Activated CD8-positive, alpha-beta memory T cell treated with anti-CD3 and anti-CD28 coated beads, Interleukin-2, amount 50 U/mL, for 24 hours (primary cell): ENCODE results near the gene DCP2.

Experiments
- DNase-seq: peaks from one replicate; pipeline ENCODE4 v3.0.0-alpha.2; 2020; ENCODE audit errors: extremely low read depth

Gene DCP2

DNA sequence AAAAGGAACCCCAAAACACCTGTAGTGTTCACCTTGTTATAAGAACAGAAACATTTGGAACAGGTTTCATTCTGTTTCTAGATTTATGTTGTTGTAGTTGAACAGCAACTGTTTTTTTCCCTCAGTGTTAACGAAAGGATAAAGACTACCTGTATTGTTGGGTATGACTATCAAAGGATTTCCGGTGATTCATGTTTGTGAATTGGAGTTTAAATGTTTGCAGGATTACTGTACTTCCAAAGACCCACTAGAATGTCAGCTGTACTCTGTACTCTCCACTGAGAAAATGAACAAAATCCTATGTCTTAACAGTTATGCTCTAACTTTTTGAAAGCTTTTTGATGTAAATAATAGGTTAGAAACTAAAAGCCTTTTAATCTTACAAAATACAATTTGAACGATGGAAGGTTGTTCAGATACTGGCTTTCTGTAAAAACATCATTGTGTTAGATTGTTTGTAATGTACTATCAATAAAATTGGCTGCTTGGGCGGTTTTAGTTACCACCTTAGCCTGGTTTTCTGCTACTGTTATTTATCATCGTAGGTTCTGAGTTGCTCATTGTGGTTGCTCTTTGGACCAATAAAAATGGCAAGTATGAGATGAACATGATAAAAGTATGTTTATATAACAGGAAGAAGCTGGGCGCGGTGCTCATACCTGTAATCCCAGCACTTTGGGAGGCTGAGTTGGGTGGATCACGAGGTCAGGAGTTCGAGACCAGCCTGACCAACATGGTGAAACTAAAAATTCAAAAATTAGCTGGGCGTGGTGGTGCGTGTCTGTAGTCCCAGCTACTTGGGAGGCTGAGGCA is 44.1 kb downstream of the DCP2 start:
- DNase-seq = no peak

DNA sequence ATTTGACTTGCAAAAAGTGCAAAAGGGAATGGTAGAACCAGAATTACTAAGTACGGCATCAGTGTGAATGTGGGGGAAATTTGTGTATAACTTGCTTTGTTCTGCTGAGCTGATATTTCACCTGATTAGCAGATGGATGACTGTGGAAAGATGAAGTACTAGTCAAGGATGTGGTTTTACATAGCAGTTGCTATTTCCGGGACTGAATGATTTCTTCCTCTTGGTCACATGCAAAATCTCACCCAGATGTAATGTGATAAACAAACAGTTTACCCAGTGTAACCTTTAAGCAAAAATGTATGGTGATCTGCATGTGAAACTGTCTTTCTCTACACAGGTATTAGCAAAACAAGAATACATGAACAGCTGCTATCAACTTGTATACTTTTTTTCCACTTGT is 46.1 kb downstream of the DCP2 start:
- no peak for DNase-seq

DNA sequence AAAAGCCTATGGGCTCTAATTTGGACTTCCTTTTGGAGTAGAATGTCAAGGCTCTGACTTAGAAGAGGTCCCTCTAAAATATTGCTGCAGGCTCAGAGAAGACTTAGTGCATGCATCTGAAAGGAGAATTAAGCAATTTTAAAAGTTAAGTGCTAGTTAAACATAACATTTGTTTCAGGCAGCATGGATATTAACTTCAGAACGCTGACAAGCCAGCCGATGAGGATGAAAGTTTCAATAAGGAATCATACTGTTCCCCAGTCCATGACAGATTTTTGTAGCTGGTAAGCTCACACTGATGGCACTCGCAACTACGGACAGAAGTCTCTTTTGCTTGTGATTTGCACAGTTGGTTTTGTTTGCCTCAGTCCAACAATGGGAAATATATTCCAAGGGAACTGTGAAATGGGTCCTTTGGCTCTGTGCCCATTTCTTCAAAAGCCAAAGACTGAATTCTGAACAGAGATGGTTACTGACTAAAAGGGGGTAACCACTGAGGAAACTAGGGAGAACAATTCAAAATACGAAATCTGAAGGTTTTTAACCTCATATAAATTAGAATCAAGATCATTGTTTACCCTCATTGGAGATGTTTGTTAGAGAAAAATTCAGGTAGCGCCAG is 47.6 kb downstream of the DCP2 start:
- DNase-seq = no peak

DNA sequence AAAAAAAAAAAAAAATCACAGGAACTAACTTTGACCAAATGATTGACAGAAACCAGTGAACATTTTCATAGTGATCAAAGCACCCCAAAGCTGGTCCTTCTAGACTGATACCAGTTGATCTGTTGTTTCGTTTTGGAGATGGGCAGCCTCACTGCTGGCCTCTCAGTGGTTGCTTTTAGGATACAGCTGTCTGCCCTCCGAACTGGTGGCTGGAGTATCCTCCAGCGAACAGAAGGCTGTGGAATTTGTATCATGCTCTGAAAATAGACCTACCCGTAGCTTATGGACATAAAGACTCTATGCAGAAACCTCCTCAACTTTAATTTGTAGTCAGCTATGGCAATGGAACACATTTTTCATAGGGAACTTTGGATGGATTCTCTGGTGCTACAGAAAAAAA is 49.0 kb downstream of the DCP2 start:
- no peak for DNase-seq

DNA sequence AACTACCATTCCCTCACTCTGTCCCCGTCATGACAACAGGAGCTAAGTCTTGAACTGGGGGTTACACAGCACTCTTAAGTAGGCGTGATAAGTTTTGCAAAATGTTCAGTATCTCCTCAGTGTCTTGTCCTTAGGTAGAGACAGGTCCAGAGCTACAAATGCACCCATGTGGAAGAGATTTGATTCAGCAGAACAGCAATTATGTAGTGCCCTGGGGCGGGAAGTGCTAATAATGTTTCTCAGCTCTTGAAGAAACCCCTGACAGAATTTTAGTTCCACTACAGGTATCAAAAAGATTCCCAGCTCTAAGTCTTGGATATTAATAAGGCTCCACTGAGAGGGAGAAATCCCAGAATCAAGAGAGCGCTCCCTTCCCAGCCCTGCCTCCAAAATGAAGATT is 49.6 kb downstream of the DCP2 start:
- DNase-seq = no peak

DNA sequence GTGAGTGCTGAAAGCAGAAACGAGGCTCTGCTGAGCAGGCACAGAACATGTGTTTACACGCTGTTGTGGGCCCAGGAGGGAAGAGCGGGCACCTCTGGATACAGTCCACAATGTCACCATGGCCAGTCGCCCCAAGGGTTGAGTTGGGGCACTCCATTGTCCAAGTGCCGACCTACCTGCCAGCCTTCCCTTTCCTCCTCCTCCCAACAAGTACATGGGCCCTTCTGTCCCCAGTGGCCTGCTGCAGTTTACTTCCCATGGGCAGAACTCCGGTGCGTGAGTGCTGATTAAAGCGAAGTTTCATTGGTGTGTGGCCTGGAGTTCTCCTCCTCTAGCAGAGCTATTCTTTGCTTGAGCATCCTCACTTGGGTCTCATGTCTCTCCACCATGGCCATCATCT is 50.4 kb downstream of the DCP2 start:
- DNase-seq = no peak

DNA sequence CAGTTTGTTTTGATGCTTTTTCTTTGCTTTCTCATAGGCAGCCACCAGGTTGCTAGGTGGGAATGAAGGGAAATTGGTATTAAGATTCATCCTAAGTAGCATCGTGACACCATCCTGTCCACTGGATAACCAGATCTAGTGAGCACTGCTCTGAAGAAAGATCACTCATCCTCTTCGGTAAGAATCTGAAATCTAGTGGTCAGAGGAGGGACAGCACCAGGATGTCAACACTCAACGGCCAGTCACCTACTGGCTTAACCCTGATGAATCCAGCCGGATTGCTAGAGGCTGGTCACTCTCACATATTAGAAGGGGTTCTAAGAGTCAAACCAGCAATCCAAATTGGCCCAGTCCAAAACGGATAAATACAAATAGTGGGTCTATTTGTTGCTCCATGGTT is 50.8 kb downstream of the DCP2 start:
- DNase-seq = no peak

DNA sequence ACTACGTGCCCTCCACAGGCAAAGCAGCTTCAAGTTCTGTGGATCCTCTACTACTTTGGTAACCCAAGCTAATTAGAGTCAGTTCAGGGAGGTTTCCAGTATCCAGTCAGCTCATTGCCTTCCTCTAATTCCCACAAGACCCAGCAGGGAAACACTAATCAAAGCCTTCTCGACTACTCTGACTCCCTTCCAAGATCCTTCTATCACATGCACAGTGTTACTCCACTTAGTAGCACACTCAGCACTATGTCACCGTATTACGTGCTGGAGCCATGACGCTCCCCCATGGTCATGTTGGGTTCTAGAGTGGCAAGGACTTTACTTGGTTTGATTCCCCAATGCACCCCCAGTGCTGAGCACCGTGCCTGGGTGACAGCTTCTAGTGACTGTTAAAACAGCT is 53.0 kb downstream of the DCP2 start:
- no peak for DNase-seq

DNA sequence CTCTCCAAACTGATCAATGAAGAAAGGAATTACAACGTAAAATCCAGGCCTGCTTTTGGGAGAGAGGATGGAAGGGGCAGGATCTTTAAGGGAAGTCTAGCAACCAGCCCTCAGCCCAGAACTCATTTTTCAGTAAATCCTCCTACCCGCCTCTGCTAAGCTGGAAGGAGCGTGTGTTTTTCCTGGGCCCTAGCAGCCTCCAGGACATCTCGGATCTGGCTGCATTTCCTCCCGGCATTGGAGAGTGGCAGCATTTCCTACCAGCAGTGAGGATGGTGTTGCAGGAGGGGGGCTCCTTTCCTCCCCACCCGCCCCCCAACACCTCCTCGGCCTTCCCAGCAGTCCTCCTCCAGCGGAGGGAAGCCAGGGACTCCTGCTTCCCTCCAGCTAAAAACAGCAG is 54.5 kb downstream of the DCP2 start:
- DNase-seq = no peak

DNA sequence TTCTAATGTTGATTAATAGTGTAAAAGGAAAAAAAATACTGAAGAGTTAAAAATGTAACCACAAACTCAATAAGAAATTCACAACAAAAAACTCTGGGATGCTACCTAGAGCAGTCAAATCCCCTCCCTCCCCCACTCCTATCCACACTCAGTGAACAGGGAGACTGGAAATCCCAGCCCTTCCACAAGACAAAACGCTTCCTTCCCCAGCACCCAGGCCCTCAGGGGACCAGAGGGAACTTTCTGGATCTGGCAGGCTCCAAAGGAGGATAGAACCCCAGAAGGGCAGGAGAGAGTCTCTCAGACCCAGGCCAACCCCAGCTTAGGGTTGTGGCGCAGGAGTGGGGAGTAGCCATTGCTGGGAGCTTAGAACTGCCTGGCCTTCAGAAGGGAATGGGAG is 55.0 kb downstream of the DCP2 start:
- DNase-seq = no peak

DNA sequence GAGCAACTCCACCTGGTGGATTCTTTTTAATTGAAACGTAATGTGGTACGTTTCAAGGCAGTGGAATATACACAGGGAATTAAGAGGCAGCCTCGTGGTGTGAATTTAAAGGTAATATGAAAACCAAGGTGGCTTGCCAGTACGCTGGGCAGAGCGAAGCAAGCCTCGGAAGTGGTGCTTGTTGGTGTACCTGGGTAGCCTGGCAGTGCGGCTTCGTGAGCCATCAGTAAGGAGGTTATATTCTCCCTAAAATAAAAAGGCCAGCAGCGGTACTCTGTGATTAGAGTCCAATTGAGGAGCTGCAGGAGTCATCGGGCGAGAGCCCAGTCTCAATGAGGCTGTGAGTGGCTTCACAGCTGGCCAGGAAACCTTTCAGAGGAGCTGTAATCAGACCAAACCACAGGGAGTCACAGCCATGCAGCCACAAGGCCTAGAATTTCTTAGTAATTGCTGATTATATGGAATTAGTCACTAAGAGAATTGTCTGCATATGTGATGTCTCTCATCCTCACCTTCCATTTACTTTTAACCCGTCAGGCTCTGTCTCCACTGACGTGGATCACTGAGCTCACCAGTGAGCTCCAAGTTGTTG is 57.7 kb downstream of the DCP2 start:
- DNase-seq = no peak

DNA sequence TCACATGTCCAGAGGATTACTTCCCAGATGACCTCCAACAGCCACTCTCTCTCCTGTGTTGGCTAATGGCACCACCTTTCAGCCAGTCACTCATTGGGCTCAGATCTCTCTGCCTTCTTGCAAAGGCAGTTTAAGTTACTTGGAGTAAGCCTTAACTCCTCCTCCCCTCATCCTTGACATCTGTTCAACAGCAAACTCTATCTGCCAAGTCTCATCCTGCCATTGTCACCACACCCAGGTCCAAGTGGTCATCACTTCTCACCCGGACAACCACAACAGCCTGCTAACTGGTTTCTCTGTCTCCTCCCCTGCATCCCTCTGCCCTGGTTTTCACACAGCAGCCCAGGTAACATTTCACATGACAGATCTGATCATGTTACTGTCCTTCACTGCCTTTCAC is 58.5 kb downstream of the DCP2 start:
- no peak for DNase-seq

DNA sequence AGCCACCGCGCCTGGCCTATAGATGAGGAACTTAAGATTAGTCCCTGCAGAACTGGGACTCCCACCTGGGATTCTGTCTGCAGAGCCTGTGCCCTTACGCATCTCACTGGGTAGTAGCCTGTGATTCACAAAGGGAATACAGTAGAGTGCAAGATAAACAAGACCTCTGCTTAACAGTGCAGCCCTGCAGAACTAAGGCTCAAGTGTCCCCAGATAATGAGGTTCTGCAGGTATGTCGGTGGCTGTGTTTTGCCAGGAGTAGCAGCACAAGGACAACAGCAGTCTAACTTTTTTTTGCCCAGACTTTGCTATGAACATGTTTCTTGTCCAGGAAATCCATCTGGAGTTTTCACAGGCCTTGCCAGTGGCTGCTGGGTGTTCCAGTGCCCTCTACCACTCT is 59.7 kb downstream of the DCP2 start:
- no peak for DNase-seq

DNA sequence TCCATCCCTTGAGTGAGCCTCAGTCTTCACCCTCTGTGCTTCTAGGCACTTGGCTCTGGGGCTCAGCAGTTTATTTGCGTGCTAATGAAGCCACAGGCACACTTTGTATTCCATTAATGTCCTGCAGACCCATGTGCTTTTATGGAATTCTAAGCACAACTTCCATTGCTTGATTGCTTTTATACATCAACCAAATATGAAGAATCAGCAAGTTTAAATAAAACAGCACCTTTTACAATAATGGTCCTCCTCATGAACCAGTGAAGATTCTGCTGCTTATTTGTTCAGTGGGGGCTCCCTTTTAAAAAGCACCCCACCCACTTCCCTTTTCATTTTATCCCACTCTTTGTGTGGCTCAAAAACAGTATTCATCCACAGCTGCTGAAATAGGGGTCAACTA is 60.2 kb downstream of the DCP2 start:
- no peak for DNase-seq

DNA sequence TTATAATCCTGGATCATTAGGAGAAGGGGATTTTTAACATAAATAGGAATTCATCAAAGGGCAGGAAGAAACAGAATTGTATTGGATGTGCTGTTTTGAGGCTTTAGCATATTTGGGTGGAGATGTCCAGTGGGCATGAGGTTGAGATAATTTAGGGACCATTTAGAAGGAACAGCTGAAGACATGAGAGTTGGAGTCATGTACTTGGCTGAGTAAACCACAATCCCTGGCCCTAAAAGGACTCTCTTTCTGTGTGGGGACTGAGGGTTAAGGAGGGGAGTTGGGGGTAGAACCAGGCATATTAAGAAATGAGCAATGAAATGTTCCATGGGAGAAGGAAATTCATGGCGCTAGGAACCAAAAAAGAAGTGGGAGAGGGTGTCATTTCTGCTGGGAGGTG is 61.5 kb downstream of the DCP2 start:
- DNase-seq = no peak

DNA sequence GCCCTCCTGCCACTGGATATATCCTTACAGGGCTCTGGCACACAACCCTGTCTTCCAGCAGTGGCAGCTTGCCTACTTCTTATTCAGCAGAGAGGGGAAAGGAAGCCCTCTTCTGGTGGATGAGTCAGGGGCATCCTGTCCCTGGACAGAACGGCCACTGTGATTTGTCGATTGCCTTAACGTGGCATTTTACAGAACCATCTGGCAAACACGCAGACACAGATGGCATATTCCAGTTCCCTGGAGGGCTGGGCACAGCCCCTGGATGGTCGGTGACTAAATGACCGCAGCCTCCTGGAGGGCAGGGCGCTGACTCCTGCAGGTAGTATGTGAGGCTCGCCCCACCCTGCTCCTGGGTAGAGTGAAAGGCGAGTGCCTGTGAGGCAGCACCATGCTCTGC is 62.1 kb downstream of the DCP2 start:
- no peak for DNase-seq

DNA sequence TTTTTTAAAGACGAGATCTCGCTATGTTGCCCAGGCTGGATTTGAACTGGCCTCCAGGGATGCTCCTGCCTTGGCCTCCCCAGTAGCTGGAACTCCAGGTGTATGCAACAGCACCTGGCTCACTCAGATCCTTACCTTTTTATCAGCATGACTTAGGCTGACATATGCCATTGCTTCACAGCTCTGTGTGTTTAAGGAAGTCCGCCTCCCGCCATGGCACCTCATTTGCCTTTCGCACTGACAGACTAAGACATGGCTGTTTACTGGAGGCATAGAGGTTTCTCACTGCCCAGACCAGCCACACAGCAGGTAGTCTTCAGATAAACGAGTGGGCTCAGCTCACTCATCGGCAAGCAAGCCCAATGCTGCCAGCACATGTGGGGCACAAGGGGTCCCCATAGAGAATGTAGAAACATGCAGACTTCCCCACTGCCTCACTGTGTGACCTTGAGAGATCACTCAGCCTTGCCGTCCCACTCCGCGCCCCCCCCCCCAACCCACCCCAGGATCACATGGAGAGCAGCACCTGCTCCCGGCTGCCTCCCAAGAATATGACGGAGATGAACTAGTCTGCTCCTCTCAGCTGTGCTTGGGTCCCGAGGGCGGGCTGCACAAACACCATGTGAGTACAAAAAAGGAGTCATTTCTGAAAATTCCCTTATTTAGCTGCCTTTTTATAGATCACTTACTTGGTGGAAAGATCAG is 62.8 kb downstream of the DCP2 start:
- DNase-seq = no peak

DNA sequence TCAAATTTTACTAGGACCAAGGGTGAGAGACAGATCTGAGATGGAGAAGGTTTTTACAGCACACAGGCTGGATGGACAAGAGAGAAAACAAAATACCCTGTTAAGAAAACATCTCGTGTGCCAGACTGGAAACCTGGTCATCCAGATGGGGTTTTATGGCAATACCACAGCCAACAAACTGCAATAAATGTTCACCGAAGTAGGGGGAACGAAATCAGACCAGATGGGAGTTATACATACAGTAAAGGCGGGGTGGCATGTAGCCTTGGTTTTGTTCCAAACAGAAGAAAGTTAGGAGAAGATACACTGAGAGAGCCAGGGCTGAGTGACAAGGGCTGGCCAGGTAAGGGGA is 63.3 kb downstream of the DCP2 start:
- DNase-seq = no peak

DNA sequence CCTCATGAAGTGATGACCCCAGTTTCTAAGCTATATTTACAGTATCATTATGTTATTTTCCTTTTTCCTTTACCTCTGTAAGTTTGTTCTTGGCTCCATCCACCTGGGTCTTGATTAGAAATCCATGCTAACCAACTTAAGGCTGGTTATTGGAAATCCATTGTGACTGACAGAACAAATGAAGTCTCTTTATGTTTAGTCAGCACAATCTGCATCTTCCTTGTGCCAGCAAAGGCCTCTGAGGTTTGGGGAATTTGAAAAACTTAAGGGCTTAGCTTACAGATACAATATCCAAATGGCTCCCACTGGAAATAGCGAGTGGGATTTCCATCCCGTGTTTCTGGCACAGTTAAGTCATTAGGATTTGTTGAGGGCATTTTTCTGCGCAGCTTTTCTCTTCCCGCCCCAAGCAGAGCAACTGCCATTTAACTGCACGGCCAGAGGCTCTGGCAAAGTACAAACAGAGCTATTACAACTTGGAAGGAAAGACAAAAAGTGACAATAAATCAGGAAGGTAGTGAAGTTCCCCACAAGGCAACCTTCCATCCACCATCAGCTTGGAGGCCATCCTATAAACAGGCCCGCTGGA is 64.2 kb downstream of the DCP2 start:
- no peak for DNase-seq

DNA sequence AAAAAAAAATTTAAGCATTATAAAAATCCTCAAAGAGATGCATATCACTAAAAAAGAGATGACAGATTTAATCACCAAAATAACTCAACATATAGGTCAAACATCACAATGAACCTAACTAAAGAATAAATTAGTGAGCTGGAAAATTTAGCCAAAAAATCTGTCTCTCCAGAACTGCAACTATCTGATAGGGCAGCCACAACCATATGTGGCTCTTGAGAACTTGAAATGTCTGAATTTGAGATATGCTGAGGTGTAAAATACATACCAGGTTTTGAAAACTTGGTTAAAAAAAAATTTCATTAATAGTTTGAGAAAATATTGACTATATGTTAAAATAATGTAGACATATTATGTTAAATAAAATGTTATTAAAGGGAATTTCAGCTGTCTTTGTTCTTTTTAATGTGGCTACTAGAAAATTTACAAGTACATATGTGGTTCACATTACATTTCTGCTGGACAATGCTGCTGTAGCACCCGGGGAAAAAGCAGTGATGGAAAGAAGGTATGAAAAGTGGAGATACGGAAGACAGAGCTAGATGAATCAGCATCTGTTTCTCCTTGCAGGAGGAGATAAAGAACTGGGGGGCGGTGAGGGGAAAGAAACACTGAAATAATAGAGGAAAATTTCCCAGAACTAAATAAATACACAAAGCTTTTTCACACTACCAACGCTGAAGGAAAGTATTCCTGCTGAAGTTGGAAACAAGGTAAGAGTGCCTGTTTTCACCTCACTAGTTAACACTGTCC is 66.1 kb downstream of the DCP2 start:
- no peak for DNase-seq

DNA sequence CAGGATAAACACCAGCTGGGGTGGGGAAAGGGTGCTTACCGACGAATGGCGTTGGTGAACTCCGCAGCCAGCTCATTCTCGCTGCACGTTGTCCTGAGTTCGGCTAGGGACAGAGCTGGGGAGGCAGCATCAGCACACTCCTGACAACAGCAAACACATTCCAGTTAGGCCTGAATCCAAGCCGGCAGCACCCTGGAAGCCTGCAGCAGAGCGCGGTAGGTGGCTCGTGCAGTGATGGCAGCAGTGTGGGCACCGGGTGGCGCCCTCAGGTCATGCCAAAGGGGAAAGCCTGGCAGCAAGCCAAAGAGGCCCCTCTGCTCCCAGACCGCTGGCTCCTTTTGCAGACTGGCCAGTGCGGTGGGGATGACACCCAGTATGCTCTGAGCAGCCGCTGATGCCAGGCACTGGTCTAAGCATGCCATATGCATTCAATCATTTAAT is 66.9 kb downstream of the DCP2 start:
- no peak for DNase-seq
